Keratinocyte (primary cell): Measurements from ENCODE around the gene DPP3. TPM values are rescaled to one million over a fixed set of nuclear protein-coding genes. Genes with fewer than 3 reads are reported as not detected.

Experiments used
- DNase-seq: peaks from one replicate; pipeline ENCODE4 v3.0.0-alpha.2; 2011; ENCODE audit warnings: low read depth, missing footprints, low spot score
- FAIRE-seq: peaks from 2 replicates; lab custom pipeline; 2011; peaks lifted over from hg19 to GRCh38; lab: Jason Lieb, UNC
- H2AFZ ChIP-seq: 2 replicates; pipeline ENCODE4 v1.6.0; 2012; ENCODE audit warnings: low read length, control low read depth, inconsistent platforms; ENCODE audit not compliant: control insufficient read depth
- H3K27ac ChIP-seq: 2 replicates; pipeline ENCODE4 v1.5.1; 2011; ENCODE audit warnings: low read length; ENCODE audit not compliant: control insufficient read depth, insufficient read depth
- H3K27me3 ChIP-seq: 3 replicates; pipeline ENCODE4 v1.6.0; 2011; ENCODE audit warnings: low read length; ENCODE audit not compliant: control insufficient read depth, insufficient read depth; ENCODE audit errors: extremely low read depth
- H3K36me3 ChIP-seq, 2 experiments: 2 replicates in 1 of 2; 3 replicates in 1 of 2; pipeline ENCODE4 v1.5.1; 2011; ENCODE audit warnings: low read length in 2 of 2, mild to moderate bottlenecking in 1 of 2; ENCODE audit not compliant: control insufficient read depth in 2 of 2, insufficient read depth in 2 of 2; ENCODE audit errors: extremely low read depth in 1 of 2
- H3K4me1 ChIP-seq: 3 replicates; pipeline ENCODE4 v1.5.1; 2011; ENCODE audit warnings: low read length; ENCODE audit not compliant: control insufficient read depth, insufficient read depth; ENCODE audit errors: extremely low read depth
- H3K4me2 ChIP-seq: 3 replicates; pipeline ENCODE4 v1.6.0; 2011; ENCODE audit warnings: low read depth, low read length; ENCODE audit not compliant: control insufficient read depth, insufficient read depth; ENCODE audit errors: extremely low read depth
- H3K4me3 ChIP-seq, 3 experiments: fragments of 200-600 bp in 1 of 3; sonication (generic) in 1 of 3; 2 replicates in 2 of 3; 3 replicates in 1 of 3; pipeline ENCODE4 v1.5.1; 2011 to 2016; ENCODE audit warnings: low read length in 3 of 3, mild to moderate bottlenecking in 3 of 3, control low read depth in 2 of 3, inconsistent platforms in 1 of 3, low read depth in 1 of 3, mixed read lengths in 1 of 3, mixed run types in 1 of 3, moderate library complexity in 1 of 3; ENCODE audit not compliant: control insufficient read depth in 2 of 3, insufficient read depth in 2 of 3; ENCODE audit errors: extremely low read depth in 1 of 3
- H3K79me2 ChIP-seq: 2 replicates; pipeline ENCODE4 v1.6.0; 2012; ENCODE audit warnings: low read length; ENCODE audit not compliant: control insufficient read depth, insufficient read depth
- H3K9ac ChIP-seq: 3 replicates; pipeline ENCODE4 v1.6.0; 2011; ENCODE audit warnings: low read length; ENCODE audit not compliant: control insufficient read depth, insufficient read depth; ENCODE audit errors: extremely low read depth
- H3K9me1 ChIP-seq: 3 replicates; pipeline ENCODE4 v1.6.0; 2011; ENCODE audit warnings: low read length; ENCODE audit not compliant: control insufficient read depth, insufficient read depth; ENCODE audit errors: extremely low read depth
- H3K9me3 ChIP-seq: 2 replicates; pipeline ENCODE4 v1.5.1; 2012; ENCODE audit warnings: low read depth, low read length; ENCODE audit not compliant: control insufficient read depth
- H4K20me1 ChIP-seq: 3 replicates; pipeline ENCODE4 v1.6.0; 2011; ENCODE audit warnings: low read length; ENCODE audit not compliant: control insufficient read depth, insufficient read depth; ENCODE audit errors: extremely low read depth
- CTCF ChIP-seq, 3 experiments: IDR thresholded peaks in 1 of 3; conservative IDR thresholded peaks in 1 of 3; optimal IDR thresholded peaks in 1 of 3; 2 replicates in 2 of 3; 3 replicates in 1 of 3; pipeline versions ENCODE3 to v1.5.1; 2011; ENCODE audit warnings: low read length in 3 of 3, mild to moderate bottlenecking in 3 of 3, moderate library complexity in 2 of 3, control low read depth in 1 of 3, inconsistent platforms in 1 of 3; ENCODE audit not compliant: insufficient read depth in 2 of 3; ENCODE audit errors: extremely low read depth in 1 of 3
- EZH2 ChIP-seq: IDR thresholded peaks from one replicate; pipeline ENCODE4 v1.6.1; 2012; ENCODE audit warnings: inconsistent platforms, mild to moderate bottlenecking, low read length, moderate library complexity
- dilution Hi-C: fragments of 300-500 bp; cut with MboI; formaldehyde crosslinking; loops from one replicate; pipeline ENCODE4 v1.7.0; 2020; ENCODE audit warnings: low sequenced_read_pairs; ENCODE audit not compliant: extremely low pct_ligation_motif_present
- polyA plus RNA-seq, 5 experiments: library from polyadenylated mRNA; depleted of rRNA in 3 of 5; stranded (reverse) in 3 of 5; stranded (forward) in 1 of 5; unstranded in 1 of 5; fragments of >200 nt; gene quantifications; 1 replicate in 1 of 5; 2 replicates in 3 of 5; 3 replicates in 1 of 5; pipeline versions ENCODE4 v1.2.1 to v1.2.3, GENCODE V29; 2011 to 2012; ENCODE audit warnings: missing spikeins in 2 of 5, low read depth in 1 of 5, low replicate concordance in 1 of 5

The DPP3 gene
- polyA plus RNA-seq, 1 donor (not counting 4 experiments of a cell fraction or from before 2014, with no cell fraction given): 57.9 TPM

GRCh38 chr11:66530927-66531709 lies 50.9 kb downstream of the DPP3 start:
- Histone ChIP-seq H3K79me2 (no peaks in the 10 kb centered on the region), H3K27ac (no peak overlapping the region), H3K4me2 (no peak overlapping the region), H3K4me1 (no peaks in the 10 kb centered on the region), H3K9me3 (no peaks in the 10 kb centered on the region), H3K36me3 (peaks cover 0 to 3% of the 10 kb centered on the region in 2 experiments), H3K27me3 (no peaks in the 10 kb centered on the region), H3K9me1 (no peaks in the 10 kb centered on the region), H2AFZ (no peak overlapping the region), H3K9ac (no peak overlapping the region), H4K20me1 (no peaks in the 10 kb centered on the region), H3K4me3 (no peak overlapping the region)
- DNase-seq: no peak
- dilution Hi-C loops: no loop called here
- FAIRE-seq: no peak
- TF ChIP-seq EZH2: no peak
- no peak for TF ChIP-seq CTCF (optimal IDR thresholded peaks at IDR 0.05 in 1 of 3, IDR thresholded peaks at IDR 0.05 in 1 of 3, conservative IDR thresholded peaks at IDR 0.05 in 1 of 3; ENCODE audit: extremely low read depth in 1 of 3, insufficient read depth in 2 of 3, low read length in 3 of 3)

GRCh38 chr11:66531841-66532240 lies 51.6 kb downstream of the DPP3 start:
- FAIRE-seq (no peak), DNase-seq (no peak)
- H3K27ac ChIP-seq: no peak overlapping the region
- H3K79me2 ChIP-seq: no peaks in the 10 kb centered on the region
- H3K9me3 ChIP-seq: no peaks in the 10 kb centered on the region
- no peak for TF ChIP-seq EZH2
- no peak for TF ChIP-seq CTCF (optimal IDR thresholded peaks at IDR 0.05 in 1 of 3, IDR thresholded peaks at IDR 0.05 in 1 of 3, conservative IDR thresholded peaks at IDR 0.05 in 1 of 3; ENCODE audit: extremely low read depth in 1 of 3, insufficient read depth in 2 of 3, low read length in 3 of 3)
- no peak overlapping the region for H2AFZ ChIP-seq
- H3K9me1 ChIP-seq: no peaks in the 10 kb centered on the region
- H3K9ac ChIP-seq: no peak overlapping the region
- dilution Hi-C loops: no loop called here
- no peaks in the 10 kb centered on the region for H3K4me1 ChIP-seq
- no peaks in the 10 kb centered on the region for H3K27me3 ChIP-seq
- H3K4me2 ChIP-seq: no peak overlapping the region
- peaks cover 0 to 1% of the 10 kb centered on the region in 2 experiments for H3K36me3 ChIP-seq
- H3K4me3 ChIP-seq: no peak overlapping the region
- no peaks in the 10 kb centered on the region for H4K20me1 ChIP-seq
